PC-9 (cell line): ENCODE measurements around the gene EML1.

Source experiments
- EZH2 ChIP-seq: fragments of 200-600 bp; sonication (generic); IDR thresholded peaks from 2 replicates; pipeline ENCODE4 v1.8.0; 2017; ENCODE audit warnings: antibody characterized with exemption, low read depth
- TF ChIP-seq, protein P1 (sequence below): fragments of 200-600 bp; sonication (generic); conservative IDR thresholded peaks from 2 replicates; pipeline ENCODE4 v1.6.1; 2017; ENCODE audit warnings: mixed run types, antibody characterized with exemption, mild to moderate bottlenecking, moderate library complexity

DNA sequence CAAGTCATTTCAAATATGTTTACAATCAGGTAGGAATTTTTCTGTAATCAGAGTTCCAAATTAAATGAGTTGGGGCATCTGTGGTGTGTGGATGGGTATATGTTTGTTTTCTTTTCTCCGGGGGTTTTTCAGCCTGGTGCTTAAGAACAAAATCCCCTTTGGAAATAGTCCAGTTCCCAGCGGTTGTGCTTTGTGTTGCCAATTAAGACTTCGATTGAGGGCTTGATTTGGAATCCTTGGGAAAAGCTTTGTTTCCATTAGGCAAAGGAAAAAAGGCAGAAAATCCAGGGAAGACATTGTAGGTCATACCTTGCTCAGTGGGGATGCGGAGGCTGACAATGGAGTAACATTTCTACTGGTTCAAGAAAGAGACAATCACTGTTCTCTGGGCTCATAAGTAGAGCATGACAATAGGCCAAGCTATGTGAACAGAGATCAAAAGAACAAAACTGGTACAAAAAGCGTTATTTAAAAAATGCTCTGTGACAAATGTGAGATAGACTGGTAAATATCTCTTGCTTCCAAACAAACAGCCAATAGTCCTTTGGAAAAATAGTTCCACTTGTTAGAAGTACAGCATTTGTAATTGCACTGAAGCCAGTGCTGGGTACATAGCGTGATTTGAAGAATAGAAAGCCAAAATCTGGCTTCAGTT, 79.7 kb downstream of the EML1 start:
- TF ChIP-seq, protein P1, sequence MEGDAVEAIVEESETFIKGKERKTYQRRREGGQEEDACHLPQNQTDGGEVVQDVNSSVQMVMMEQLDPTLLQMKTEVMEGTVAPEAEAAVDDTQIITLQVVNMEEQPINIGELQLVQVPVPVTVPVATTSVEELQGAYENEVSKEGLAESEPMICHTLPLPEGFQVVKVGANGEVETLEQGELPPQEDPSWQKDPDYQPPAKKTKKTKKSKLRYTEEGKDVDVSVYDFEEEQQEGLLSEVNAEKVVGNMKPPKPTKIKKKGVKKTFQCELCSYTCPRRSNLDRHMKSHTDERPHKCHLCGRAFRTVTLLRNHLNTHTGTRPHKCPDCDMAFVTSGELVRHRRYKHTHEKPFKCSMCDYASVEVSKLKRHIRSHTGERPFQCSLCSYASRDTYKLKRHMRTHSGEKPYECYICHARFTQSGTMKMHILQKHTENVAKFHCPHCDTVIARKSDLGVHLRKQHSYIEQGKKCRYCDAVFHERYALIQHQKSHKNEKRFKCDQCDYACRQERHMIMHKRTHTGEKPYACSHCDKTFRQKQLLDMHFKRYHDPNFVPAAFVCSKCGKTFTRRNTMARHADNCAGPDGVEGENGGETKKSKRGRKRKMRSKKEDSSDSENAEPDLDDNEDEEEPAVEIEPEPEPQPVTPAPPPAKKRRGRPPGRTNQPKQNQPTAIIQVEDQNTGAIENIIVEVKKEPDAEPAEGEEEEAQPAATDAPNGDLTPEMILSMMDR, result no peak
- no peak for TF ChIP-seq EZH2
